Measurements from ENCODE around the gene BHLHE23.
"Not testable (repeated sequence)": the region's sequence is repeated elsewhere in the genome, so short reads cannot be mapped to it uniquely, and the experiment has no call there.

Gene BHLHE23

GRCh38 chr20:62960446-62961309, 46.1 kb downstream of the BHLHE23 start:
- peaks cover 60% of the 10 kb centered on the region for H3K4me1 Mint-ChIP-seq (ENCODE audit: low read depth)
- H3K27ac Mint-ChIP-seq; H3K27me3 Mint-ChIP-seq; H3K9me3 Mint-ChIP-seq; H3K4me3 Mint-ChIP-seq; intact Hi-C loops (cut with micrococcal nuclease): not testable (repeated sequence)
- H3K36me3 Mint-ChIP-seq (ENCODE audit: low read depth), result peaks cover 100% of the 10 kb centered on the region

- no peaks in the 10 kb centered on the region for H3K9me3 Mint-ChIP-seq
- no peak overlapping the region for H3K27ac Mint-ChIP-seq
- H3K36me3 Mint-ChIP-seq (ENCODE audit: low read depth), result peaks cover 93% of the 10 kb centered on the region
- no peak overlapping the region for H3K4me3 Mint-ChIP-seq
- intact Hi-C loops (cut with micrococcal nuclease), result no loop called here
- no peaks in the 10 kb centered on the region for H3K27me3 Mint-ChIP-seq
- H3K4me1 Mint-ChIP-seq (ENCODE audit: low read depth), result peaks cover 66% of the 10 kb centered on the region
Observed at GRCh38 chr20:62959998-62960436, 46.7 kb downstream of the BHLHE23 start.

GRCh38 chr20:62959101-62959971, 47.4 kb downstream of the BHLHE23 start:
- H3K27ac Mint-ChIP-seq, result no peak overlapping the region
- H3K4me1 Mint-ChIP-seq (ENCODE audit: low read depth), result peaks cover 66% of the 10 kb centered on the region
- no peak overlapping the region for H3K4me3 Mint-ChIP-seq
- intact Hi-C loops (cut with micrococcal nuclease), result no loop called here
- H3K9me3 Mint-ChIP-seq, result no peaks in the 10 kb centered on the region
- peaks cover 86% of the 10 kb centered on the region for H3K36me3 Mint-ChIP-seq (ENCODE audit: low read depth)
- no peaks in the 10 kb centered on the region for H3K27me3 Mint-ChIP-seq

GRCh38 chr20:62958388-62959100, 48.2 kb downstream of the BHLHE23 start:
- Mint-ChIP-seq H3K9me3 (no peaks in the 10 kb centered on the region), H3K36me3 (ENCODE audit: low read depth) (peaks cover 78% of the 10 kb centered on the region), H3K4me1 (ENCODE audit: low read depth) (peaks cover 66% of the 10 kb centered on the region), H3K27me3 (no peaks in the 10 kb centered on the region), H3K27ac (no peak overlapping the region), H3K4me3 (no peak overlapping the region)
- intact Hi-C loops (cut with micrococcal nuclease), result no loop called here

GRCh38 chr20:62957136-62958117, 49.3 kb downstream of the BHLHE23 start:
- H3K9me3 Mint-ChIP-seq, result no peaks in the 10 kb centered on the region
- no peak overlapping the region for H3K27ac Mint-ChIP-seq
- intact Hi-C loops (cut with micrococcal nuclease), result no loop called here
- H3K27me3 Mint-ChIP-seq, result no peaks in the 10 kb centered on the region
- peaks cover 72% of the 10 kb centered on the region for H3K4me1 Mint-ChIP-seq (ENCODE audit: low read depth)
- H3K36me3 Mint-ChIP-seq (ENCODE audit: low read depth), result peaks cover 67% of the 10 kb centered on the region
- H3K4me3 Mint-ChIP-seq, result no peak overlapping the region

- H3K27me3 Mint-ChIP-seq, result no peaks in the 10 kb centered on the region
- peaks cover 58% of the 10 kb centered on the region for H3K36me3 Mint-ChIP-seq (ENCODE audit: low read depth)
- H3K4me3 Mint-ChIP-seq, result no peak overlapping the region
- H3K9me3 Mint-ChIP-seq, result no peaks in the 10 kb centered on the region
- H3K4me1 Mint-ChIP-seq (ENCODE audit: low read depth), result peaks cover 81% of the 10 kb centered on the region
- intact Hi-C loops (cut with micrococcal nuclease), result no loop called here
- peak overlapping the region; percentile 25 for H3K27ac Mint-ChIP-seq
Observed at GRCh38 chr20:62956387-62957135, 50.2 kb downstream of the BHLHE23 start.

All from dendritic cell treated with granulocyte-macrophage colony-stimulating factor and Interleukin-4, amounts not matched to agents 40 ng/mL and 50 ng/mL, for 4 days (primary cell).